Ovary (tissue), 3 donors: Measurements from ENCODE around the gene ANO3.

Experiments
- CTCF ChIP-seq, 3 donors: fragments of 450-650 bp in 2 of 3; fragments of 200-600 bp in 1 of 3; IDR thresholded peaks; one replicate each; pipeline versions ENCODE4 v1.5.1 to v1.8.0; 2016 to 2022; ENCODE audit warnings: antibody characterized with exemption in 3 of 3, mild to moderate bottlenecking in 1 of 3
- EP300 ChIP-seq: sonication (generic); formaldehyde crosslinking; IDR thresholded peaks from one replicate; pipeline ENCODE4 v1.6.1; 2017; ENCODE audit warnings: antibody characterized with exemption
- POLR2A ChIP-seq: fragments of 450-650 bp; IDR thresholded peaks from one replicate; pipeline ENCODE4 v1.6.1; 2017; ENCODE audit warnings: antibody characterized with exemption, mild to moderate bottlenecking, moderate library complexity
- donor health status: DM: no; HTN: no; CAD: no.

GRCh38 chr11:26333906-26334305 is 2.0 kb downstream of the ANO3 start:
- TF ChIP-seq CTCF (IDR thresholded peaks at IDR 0.05): no peak
- TF ChIP-seq POLR2A: no peak
- no peak for TF ChIP-seq EP300
